H1 (cell line): Measurements from ENCODE around the gene ZNF433. TPM values are rescaled to one million over a fixed set of nuclear protein-coding genes. Genes with fewer than 3 reads are reported as not detected.
A peak's percentile ranks its signal among the peaks of the same experiment; 100 is the strongest.

Source experiments
- ASH2L ChIP-seq: fragments of 200-600, 300-600 bp; sonication (generic); IDR thresholded peaks from one replicate; pipeline ENCODE4 v1.7.1; 2017; ENCODE audit warnings: low read length
- CBX8 ChIP-seq: fragments of 300-800, 300-1000 bp; sonication (generic); IDR thresholded peaks from 2 replicates; pipeline ENCODE4 v1.7.1; 2016; ENCODE audit warnings: low read depth, low read length, borderline replicate concordance
- POLR2AphosphoS5 ChIP-seq: IDR thresholded peaks from 2 replicates; pipeline ENCODE4 v1.6.1; 2011; ENCODE audit warnings: low read depth, low read length
- YY1 ChIP-seq: IDR thresholded peaks from 2 replicates; pipeline ENCODE4 v1.6.1; 2011; ENCODE audit warnings: low read depth, mild to moderate bottlenecking, low read length
- polyA plus RNA-seq, 7 experiments: library from polyadenylated mRNA; depleted of rRNA in 3 of 7; stranded (reverse) in 5 of 7; unstranded in 2 of 7; fragments of >200 nt in 5 of 7; fragments of 200-250 nt in 2 of 7; gene quantifications; 1 replicate in 5 of 7; 2 replicates in 1 of 7; 4 replicates in 1 of 7; pipeline versions ENCODE4 v1.2.1 to v1.2.3, GENCODE V29; 2011 to 2013; ENCODE audit warnings: missing spikeins in 2 of 7, mixed read lengths in 2 of 7
- total RNA-seq: library from RNA; stranded (reverse); fragmentation: NEBNext Ultra II Directional; extraction: Animal tissue kit (Norgen Biotek cat#: 25700); gene quantifications from 2 replicates; pipeline ENCODE4 v1.2.1, GENCODE V29; 2021
- TF ChIP-seq, protein P1 (sequence below): fragments of 300-600 bp; sonication (generic); IDR thresholded peaks from 2 replicates; pipeline ENCODE4 v1.7.1; 2012; ENCODE audit warnings: low read length, moderate library complexity, mild to moderate bottlenecking, inconsistent platforms; ENCODE audit not compliant: insufficient replicate concordance
- TF ChIP-seq, protein P2 (sequence below): IDR thresholded peaks from 2 replicates; pipeline ENCODE4 v1.6.1; 2012; ENCODE audit warnings: inconsistent platforms
- TF ChIP-seq, protein P3 (sequence below), 3 experiments: IDR thresholded peaks; 1 replicate in 2 of 3; 2 replicates in 1 of 3; pipeline versions ENCODE4 v1.5.1 to v1.6.1; 2011; ENCODE audit warnings: low read length in 3 of 3, mild to moderate bottlenecking in 3 of 3, inconsistent platforms in 2 of 3, low read depth in 1 of 3, moderate library complexity in 1 of 3; ENCODE audit not compliant: insufficient read depth in 1 of 3; ENCODE audit errors: control extremely low read depth in 1 of 3
- TF ChIP-seq, protein P4 (sequence below): IDR thresholded peaks from 2 replicates; pipeline ENCODE4 v1.6.1; 2012; ENCODE audit warnings: inconsistent platforms

Gene ZNF433
- total and polyA plus RNA-seq, 2 of the 8 experiments (the other 6 are each of a cell fraction or from before 2014, with no cell fraction given): 0.68 to 1.8 TPM

DNA sequence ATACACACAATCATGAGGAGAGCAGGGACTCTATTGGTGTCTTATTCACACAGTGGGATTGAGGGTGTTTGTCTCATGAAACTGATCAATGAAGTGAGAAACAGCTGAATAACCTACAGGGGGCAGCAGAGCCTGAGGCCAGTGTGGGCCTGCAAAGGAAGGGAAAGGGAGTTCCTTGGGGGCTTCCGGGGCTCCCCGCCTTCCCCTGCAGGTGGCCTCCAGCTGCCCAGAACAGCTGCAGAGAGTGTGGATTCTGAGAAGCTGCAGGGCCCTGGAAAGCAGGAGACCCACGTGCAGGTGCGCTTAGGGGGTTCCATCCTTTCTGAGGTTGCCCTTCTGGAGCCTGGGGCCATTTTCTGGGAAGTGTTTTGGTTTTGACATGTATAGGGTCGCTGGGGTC lies 50.5 kb downstream of the ZNF433 start (continued):
- TF ChIP-seq, protein P1, sequence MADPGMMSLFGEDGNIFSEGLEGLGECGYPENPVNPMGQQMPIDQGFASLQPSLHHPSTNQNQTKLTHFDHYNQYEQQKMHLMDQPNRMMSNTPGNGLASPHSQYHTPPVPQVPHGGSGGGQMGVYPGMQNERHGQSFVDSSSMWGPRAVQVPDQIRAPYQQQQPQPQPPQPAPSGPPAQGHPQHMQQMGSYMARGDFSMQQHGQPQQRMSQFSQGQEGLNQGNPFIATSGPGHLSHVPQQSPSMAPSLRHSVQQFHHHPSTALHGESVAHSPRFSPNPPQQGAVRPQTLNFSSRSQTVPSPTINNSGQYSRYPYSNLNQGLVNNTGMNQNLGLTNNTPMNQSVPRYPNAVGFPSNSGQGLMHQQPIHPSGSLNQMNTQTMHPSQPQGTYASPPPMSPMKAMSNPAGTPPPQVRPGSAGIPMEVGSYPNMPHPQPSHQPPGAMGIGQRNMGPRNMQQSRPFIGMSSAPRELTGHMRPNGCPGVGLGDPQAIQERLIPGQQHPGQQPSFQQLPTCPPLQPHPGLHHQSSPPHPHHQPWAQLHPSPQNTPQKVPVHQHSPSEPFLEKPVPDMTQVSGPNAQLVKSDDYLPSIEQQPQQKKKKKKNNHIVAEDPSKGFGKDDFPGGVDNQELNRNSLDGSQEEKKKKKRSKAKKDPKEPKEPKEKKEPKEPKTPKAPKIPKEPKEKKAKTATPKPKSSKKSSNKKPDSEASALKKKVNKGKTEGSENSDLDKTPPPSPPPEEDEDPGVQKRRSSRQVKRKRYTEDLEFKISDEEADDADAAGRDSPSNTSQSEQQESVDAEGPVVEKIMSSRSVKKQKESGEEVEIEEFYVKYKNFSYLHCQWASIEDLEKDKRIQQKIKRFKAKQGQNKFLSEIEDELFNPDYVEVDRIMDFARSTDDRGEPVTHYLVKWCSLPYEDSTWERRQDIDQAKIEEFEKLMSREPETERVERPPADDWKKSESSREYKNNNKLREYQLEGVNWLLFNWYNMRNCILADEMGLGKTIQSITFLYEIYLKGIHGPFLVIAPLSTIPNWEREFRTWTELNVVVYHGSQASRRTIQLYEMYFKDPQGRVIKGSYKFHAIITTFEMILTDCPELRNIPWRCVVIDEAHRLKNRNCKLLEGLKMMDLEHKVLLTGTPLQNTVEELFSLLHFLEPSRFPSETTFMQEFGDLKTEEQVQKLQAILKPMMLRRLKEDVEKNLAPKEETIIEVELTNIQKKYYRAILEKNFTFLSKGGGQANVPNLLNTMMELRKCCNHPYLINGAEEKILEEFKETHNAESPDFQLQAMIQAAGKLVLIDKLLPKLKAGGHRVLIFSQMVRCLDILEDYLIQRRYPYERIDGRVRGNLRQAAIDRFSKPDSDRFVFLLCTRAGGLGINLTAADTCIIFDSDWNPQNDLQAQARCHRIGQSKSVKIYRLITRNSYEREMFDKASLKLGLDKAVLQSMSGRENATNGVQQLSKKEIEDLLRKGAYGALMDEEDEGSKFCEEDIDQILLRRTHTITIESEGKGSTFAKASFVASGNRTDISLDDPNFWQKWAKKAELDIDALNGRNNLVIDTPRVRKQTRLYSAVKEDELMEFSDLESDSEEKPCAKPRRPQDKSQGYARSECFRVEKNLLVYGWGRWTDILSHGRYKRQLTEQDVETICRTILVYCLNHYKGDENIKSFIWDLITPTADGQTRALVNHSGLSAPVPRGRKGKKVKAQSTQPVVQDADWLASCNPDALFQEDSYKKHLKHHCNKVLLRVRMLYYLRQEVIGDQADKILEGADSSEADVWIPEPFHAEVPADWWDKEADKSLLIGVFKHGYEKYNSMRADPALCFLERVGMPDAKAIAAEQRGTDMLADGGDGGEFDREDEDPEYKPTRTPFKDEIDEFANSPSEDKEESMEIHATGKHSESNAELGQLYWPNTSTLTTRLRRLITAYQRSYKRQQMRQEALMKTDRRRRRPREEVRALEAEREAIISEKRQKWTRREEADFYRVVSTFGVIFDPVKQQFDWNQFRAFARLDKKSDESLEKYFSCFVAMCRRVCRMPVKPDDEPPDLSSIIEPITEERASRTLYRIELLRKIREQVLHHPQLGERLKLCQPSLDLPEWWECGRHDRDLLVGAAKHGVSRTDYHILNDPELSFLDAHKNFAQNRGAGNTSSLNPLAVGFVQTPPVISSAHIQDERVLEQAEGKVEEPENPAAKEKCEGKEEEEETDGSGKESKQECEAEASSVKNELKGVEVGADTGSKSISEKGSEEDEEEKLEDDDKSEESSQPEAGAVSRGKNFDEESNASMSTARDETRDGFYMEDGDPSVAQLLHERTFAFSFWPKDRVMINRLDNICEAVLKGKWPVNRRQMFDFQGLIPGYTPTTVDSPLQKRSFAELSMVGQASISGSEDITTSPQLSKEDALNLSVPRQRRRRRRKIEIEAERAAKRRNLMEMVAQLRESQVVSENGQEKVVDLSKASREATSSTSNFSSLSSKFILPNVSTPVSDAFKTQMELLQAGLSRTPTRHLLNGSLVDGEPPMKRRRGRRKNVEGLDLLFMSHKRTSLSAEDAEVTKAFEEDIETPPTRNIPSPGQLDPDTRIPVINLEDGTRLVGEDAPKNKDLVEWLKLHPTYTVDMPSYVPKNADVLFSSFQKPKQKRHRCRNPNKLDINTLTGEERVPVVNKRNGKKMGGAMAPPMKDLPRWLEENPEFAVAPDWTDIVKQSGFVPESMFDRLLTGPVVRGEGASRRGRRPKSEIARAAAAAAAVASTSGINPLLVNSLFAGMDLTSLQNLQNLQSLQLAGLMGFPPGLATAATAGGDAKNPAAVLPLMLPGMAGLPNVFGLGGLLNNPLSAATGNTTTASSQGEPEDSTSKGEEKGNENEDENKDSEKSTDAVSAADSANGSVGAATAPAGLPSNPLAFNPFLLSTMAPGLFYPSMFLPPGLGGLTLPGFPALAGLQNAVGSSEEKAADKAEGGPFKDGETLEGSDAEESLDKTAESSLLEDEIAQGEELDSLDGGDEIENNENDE: no peak
- no peak for TF ChIP-seq ASH2L
- TF ChIP-seq CBX8: no peak
- no peak for TF ChIP-seq YY1
- TF ChIP-seq, protein P2, sequence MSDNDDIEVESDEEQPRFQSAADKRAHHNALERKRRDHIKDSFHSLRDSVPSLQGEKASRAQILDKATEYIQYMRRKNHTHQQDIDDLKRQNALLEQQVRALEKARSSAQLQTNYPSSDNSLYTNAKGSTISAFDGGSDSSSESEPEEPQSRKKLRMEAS: peak; percentile 61
- TF ChIP-seq, protein P3, sequence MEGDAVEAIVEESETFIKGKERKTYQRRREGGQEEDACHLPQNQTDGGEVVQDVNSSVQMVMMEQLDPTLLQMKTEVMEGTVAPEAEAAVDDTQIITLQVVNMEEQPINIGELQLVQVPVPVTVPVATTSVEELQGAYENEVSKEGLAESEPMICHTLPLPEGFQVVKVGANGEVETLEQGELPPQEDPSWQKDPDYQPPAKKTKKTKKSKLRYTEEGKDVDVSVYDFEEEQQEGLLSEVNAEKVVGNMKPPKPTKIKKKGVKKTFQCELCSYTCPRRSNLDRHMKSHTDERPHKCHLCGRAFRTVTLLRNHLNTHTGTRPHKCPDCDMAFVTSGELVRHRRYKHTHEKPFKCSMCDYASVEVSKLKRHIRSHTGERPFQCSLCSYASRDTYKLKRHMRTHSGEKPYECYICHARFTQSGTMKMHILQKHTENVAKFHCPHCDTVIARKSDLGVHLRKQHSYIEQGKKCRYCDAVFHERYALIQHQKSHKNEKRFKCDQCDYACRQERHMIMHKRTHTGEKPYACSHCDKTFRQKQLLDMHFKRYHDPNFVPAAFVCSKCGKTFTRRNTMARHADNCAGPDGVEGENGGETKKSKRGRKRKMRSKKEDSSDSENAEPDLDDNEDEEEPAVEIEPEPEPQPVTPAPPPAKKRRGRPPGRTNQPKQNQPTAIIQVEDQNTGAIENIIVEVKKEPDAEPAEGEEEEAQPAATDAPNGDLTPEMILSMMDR (IDR thresholded peaks at IDR 0.05; ENCODE audit: control extremely low read depth in 1 of 3, insufficient read depth in 1 of 3, low read depth in 1 of 3, low read length in 3 of 3): peak; percentile 61 to 78 (median 76)
- no peak for TF ChIP-seq POLR2AphosphoS5
- TF ChIP-seq, protein P4, sequence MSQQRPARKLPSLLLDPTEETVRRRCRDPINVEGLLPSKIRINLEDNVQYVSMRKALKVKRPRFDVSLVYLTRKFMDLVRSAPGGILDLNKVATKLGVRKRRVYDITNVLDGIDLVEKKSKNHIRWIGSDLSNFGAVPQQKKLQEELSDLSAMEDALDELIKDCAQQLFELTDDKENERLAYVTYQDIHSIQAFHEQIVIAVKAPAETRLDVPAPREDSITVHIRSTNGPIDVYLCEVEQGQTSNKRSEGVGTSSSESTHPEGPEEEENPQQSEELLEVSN: no peak
